ENCODE results near the gene PSME2.

Gene PSME2

GRCh38 chr14:24179294-24179960 lies 33.0 kb upstream of the PSME2 start:
- DNase-seq (ENCODE audit: low read depth in 2 of 2): no peak

- DNase-seq (ENCODE audit: low read depth in 2 of 2): no peak
These were observed 32.2 kb upstream of the PSME2 start for GRCh38 chr14:24178399-24179178.

- no peak for DNase-seq (ENCODE audit: low read depth in 2 of 2)
These were observed 31.5 kb upstream of the PSME2 start for GRCh38 chr14:24177891-24178290.

GRCh38 chr14:24177041-24177825 lies 30.8 kb upstream of the PSME2 start:
- no peak for DNase-seq (ENCODE audit: low read depth in 2 of 2)

- DNase-seq (ENCODE audit: low read depth in 2 of 2): no peak
These were observed 30.2 kb upstream of the PSME2 start for GRCh38 chr14:24176599-24176998.

GRCh38 chr14:24172871-24173281 lies 26.5 kb upstream of the PSME2 start:
- no peak for DNase-seq (ENCODE audit: low read depth in 2 of 2)

GRCh38 chr14:24172261-24172860 lies 26.0 kb upstream of the PSME2 start:
- no peak for DNase-seq (ENCODE audit: low read depth in 2 of 2)

- DNase-seq (ENCODE audit: low read depth in 2 of 2): peak; percentile 42 to 44
These were observed 25.2 kb upstream of the PSME2 start, which contains the start of gene REC8 for GRCh38 chr14:24171422-24172260. REC8 (plus strand) TSS chr14:24172080; CDS start chr14:24172553, 473 bp downstream.

- DNase-seq (ENCODE audit: low read depth in 2 of 2): no peak
These were observed 21.2 kb upstream of the PSME2 start for GRCh38 chr14:24167469-24168114.

- DNase-seq (ENCODE audit: low read depth in 2 of 2): no peak
These were observed 19.4 kb upstream of the PSME2 start for GRCh38 chr14:24165785-24166184.

GRCh38 chr14:24164518-24164991 lies 18.1 kb upstream of the PSME2 start:
- no peak for DNase-seq (ENCODE audit: low read depth in 2 of 2)

GRCh38 chr14:24162093-24162492 lies 15.7 kb upstream of the PSME2 start:
- DNase-seq (ENCODE audit: low read depth in 2 of 2): no peak

GRCh38 chr14:24160850-24161804 lies 14.7 kb upstream of the PSME2 start, which contains the start of gene IRF9:
IRF9 (plus strand) TSS chr14:24161265; CDS start chr14:24162145, 880 bp downstream.
- DNase-seq (ENCODE audit: low read depth in 2 of 2): peak; percentile 94 to 96

- DNase-seq (ENCODE audit: low read depth in 2 of 2): no peak
These were observed 14.1 kb upstream of the PSME2 start for GRCh38 chr14:24160499-24160849.

- DNase-seq (ENCODE audit: low read depth in 2 of 2): no peak
These were observed 13.5 kb upstream of the PSME2 start for GRCh38 chr14:24159777-24160498.

GRCh38 chr14:24157331-24157730 lies 10.9 kb upstream of the PSME2 start:
- no peak for DNase-seq (ENCODE audit: low read depth in 2 of 2)

GRCh38 chr14:24156840-24157239 lies 10.4 kb upstream of the PSME2 start:
- no peak for DNase-seq (ENCODE audit: low read depth in 2 of 2)

- DNase-seq (ENCODE audit: low read depth in 2 of 2): no peak
These were observed 8.7 kb upstream of the PSME2 start for GRCh38 chr14:24155100-24155499.
